ENCODE results near the gene HRAS.
"Not testable (repeated sequence)": the region's sequence is repeated elsewhere in the genome, so short reads cannot be mapped to it uniquely, and the experiment has no call there.

HRAS gene

GRCh38 chr11:532986-533585 is 2.3 kb downstream of the HRAS start:
- no peak for DNase-seq (ENCODE audit: low read depth in 2 of 2)

- no peak for DNase-seq (ENCODE audit: low read depth in 2 of 2)
Measured at GRCh38 chr11:532527-532985, 2.8 kb downstream of the HRAS start.

GRCh38 chr11:531919-532526 is 3.4 kb downstream of the HRAS start:
- DNase-seq (ENCODE audit: low read depth in 2 of 2), result no peak

- DNase-seq (ENCODE audit: low read depth in 2 of 2), result no peak
Measured at GRCh38 chr11:530960-531831, 4.2 kb downstream of the HRAS start.

GRCh38 chr11:529728-530411 is 5.5 kb downstream of the HRAS start:
- no peak for DNase-seq (ENCODE audit: low read depth in 2 of 2)

GRCh38 chr11:528815-529727 is 6.3 kb downstream of the HRAS start:
- DNase-seq (ENCODE audit: low read depth in 2 of 2), result no peak

GRCh38 chr11:528166-528814 is 7.1 kb downstream of the HRAS start:
- DNase-seq (ENCODE audit: low read depth in 2 of 2), result no peak

GRCh38 chr11:526192-526591 is 9.2 kb downstream of the HRAS start:
- DNase-seq (ENCODE audit: low read depth in 2 of 2), result no peak

- DNase-seq (ENCODE audit: low read depth in 2 of 2), result no peak
Measured at GRCh38 chr11:521177-521688, 14.1 kb downstream of the HRAS start.

GRCh38 chr11:520428-521176 is 14.8 kb downstream of the HRAS start:
- no peak for DNase-seq (ENCODE audit: low read depth in 2 of 2)

- DNase-seq (ENCODE audit: low read depth in 2 of 2), result peak; percentile 72 to 78
Measured at GRCh38 chr11:518463-519202, 16.7 kb downstream of the HRAS start.

- DNase-seq (ENCODE audit: low read depth in 2 of 2), result not testable (repeated sequence)
Measured at GRCh38 chr11:516918-517685, 18.3 kb downstream of the HRAS start.

GRCh38 chr11:516400-516799 is 19.0 kb downstream of the HRAS start:
- DNase-seq (ENCODE audit: low read depth in 2 of 2), result no peak

- no peak for DNase-seq (ENCODE audit: low read depth in 2 of 2)
Measured at GRCh38 chr11:515131-515530, 20.2 kb downstream of the HRAS start.

GRCh38 chr11:514606-515005 is 20.8 kb downstream of the HRAS start:
- no peak for DNase-seq (ENCODE audit: low read depth in 2 of 2)

- DNase-seq (ENCODE audit: low read depth in 2 of 2), result no peak
Measured at GRCh38 chr11:512761-513595, 22.4 kb downstream of the HRAS start.

- no peak for DNase-seq (ENCODE audit: low read depth in 2 of 2)
Measured at GRCh38 chr11:508956-509355, 26.4 kb downstream of the HRAS start.

All from activated CD8-positive, alpha-beta memory T cell treated with anti-CD3 and anti-CD28 coated beads for 4 hours (primary cell).